Activated naive CD8-positive, alpha-beta T cell (primary cell): ENCODE data around the gene FSTL5.
"Not testable (repeated sequence)": the region's sequence is repeated elsewhere in the genome, so short reads cannot be mapped to it uniquely, and the experiment has no call there.

Experiments used
- H3K27ac Mint-ChIP-seq: one replicate; pipeline ENCODE4 v1.8.0; 2021; ENCODE audit warnings: mixed read lengths
- H3K27me3 Mint-ChIP-seq: one replicate; pipeline ENCODE4 v1.8.0; 2021; ENCODE audit warnings: mixed read lengths
- H3K36me3 Mint-ChIP-seq: one replicate; pipeline ENCODE4 v1.8.0; 2021; ENCODE audit warnings: mixed read lengths
- H3K4me1 Mint-ChIP-seq: one replicate; pipeline ENCODE4 v1.8.0; 2021; ENCODE audit warnings: low read depth, mixed read lengths
- H3K4me3 Mint-ChIP-seq: one replicate; pipeline ENCODE4 v1.8.0; 2021; ENCODE audit warnings: mild to moderate bottlenecking, mixed read lengths
- H3K9me3 Mint-ChIP-seq: one replicate; pipeline ENCODE4 v1.8.0; 2021; ENCODE audit warnings: low read depth, mixed read lengths

The FSTL5 gene

DNA sequence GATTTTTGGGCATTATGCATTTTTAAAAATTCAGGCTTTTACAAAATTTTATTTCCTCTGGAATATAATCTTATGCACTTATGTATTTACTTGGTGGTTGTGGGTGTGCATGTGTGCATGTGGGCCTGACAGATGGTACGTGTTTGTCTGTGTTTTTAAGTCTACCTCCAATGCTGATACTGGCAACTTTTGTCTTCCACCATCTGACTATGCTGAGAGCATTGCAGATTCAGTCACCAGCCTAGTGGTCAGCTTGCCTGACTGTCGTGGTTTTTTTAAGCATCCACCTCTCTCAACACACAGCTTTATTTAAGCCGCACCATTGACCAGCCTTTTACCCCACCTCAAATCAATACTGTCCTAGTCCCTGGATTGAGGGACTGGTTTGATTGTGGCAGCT, 37.1 kb downstream of the FSTL5 start:
- no peaks in the 10 kb centered on the region for H3K4me1 Mint-ChIP-seq
- H3K27me3 Mint-ChIP-seq: no peaks in the 10 kb centered on the region
- no peaks in the 10 kb centered on the region for H3K36me3 Mint-ChIP-seq
- H3K4me3 Mint-ChIP-seq: no peak overlapping the region
- H3K9me3 Mint-ChIP-seq: peaks cover 8% of the 10 kb centered on the region
- H3K27ac Mint-ChIP-seq: no peak overlapping the region

DNA sequence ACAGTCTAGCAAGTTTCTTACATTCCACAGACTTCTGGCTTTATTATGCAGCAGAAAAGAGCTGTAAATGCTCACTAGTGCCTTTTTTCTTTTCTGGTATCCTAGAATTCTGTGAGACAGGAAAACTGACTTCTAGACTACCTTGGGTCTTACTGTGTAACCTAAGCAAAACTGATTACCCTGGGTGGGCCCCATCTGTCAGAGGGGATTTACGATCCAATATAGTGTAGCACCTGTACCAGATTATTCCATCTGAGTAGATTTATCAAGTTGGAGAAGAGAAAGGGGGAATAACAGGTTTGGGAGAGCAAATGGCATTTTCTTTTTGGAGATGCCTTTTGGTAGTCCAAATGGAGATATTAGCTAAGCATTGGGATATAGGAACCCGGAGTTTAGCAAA, 46.7 kb downstream of the FSTL5 start:
- Mint-ChIP-seq H3K36me3 (no peaks in the 10 kb centered on the region), H3K9me3 (no peaks in the 10 kb centered on the region), H3K4me1 (no peaks in the 10 kb centered on the region), H3K27me3 (no peaks in the 10 kb centered on the region), H3K4me3 (no peak overlapping the region), H3K27ac (no peak overlapping the region)

DNA sequence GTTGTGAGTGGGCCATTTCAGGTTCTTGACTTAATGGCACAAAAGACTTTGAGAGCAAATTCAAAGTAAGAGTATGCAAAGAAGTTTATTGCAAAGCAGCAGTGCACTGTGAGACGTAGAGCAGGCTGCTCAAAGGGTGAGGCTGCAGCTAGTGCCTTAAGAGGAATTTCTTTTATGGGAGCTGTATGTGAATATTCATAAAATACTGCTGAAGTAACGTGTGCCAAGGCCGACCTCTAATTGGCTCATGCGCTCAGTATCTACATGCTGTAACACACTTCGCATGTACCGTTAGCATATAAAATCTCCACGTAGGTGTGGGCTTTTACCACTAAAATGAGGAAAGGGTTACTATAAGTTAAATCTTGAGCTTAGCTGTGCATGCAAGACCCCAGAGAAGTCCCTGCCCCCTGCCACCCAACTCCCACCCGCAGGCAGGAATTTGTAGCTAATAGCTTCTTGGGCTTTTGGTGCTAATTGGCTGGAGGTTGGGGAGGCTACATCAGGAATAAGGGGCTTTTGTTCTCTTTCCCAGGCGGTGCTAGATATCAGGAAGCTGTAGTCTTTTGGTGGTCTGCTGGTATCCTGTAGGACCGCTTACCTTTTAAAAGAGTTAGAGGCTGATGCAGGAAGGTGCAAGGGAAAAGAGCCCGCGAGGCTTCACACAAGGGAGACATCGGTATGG, 47.6 kb downstream of the FSTL5 start:
- no peaks in the 10 kb centered on the region for H3K27me3 Mint-ChIP-seq
- no peak overlapping the region for H3K4me3 Mint-ChIP-seq
- H3K27ac Mint-ChIP-seq: no peak overlapping the region
- H3K4me1 Mint-ChIP-seq: no peaks in the 10 kb centered on the region
- no peaks in the 10 kb centered on the region for H3K9me3 Mint-ChIP-seq
- H3K36me3 Mint-ChIP-seq: no peaks in the 10 kb centered on the region

DNA sequence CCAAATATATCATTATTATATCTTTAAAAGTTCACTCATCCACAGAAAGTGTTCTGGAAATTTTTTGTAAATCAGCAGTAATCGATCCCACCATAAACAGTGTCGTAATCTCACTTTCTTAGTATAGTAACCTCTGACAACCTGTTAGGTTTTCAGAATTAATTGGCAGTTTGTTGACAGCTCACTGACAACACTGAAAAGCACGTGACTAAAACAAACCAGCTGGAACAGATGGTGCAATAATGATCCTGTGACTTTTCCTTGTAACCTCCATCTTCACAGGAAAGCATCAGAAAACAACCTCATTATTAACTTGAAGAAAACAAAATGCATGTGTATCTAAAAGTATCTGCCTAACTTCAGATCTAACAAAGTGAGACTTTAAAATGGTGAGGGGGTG, 48.5 kb downstream of the FSTL5 start:
- Mint-ChIP-seq H3K27ac (no peak overlapping the region), H3K4me1 (no peaks in the 10 kb centered on the region), H3K9me3 (no peaks in the 10 kb centered on the region), H3K4me3 (no peak overlapping the region), H3K36me3 (no peaks in the 10 kb centered on the region), H3K27me3 (no peaks in the 10 kb centered on the region)

DNA sequence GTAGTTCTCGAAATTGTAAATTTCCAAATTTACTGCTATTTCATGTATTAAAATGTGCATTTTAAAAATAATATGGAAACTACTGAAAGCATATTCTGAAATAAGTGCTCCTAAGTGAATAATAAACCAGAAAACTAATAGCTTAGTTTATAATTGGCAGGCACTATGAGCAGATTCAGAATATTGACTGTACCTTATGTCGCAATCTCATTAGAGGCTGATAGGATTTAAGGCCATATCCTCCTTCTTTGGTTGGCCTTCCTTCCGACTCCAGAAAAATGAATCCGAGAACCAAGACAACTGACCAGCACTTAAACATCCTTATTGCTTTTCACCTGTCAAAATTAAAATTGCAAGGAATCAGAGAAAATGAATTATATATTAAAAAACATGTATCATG, 52.7 kb downstream of the FSTL5 start:
- Mint-ChIP-seq H3K27ac (no peak overlapping the region), H3K9me3 (peaks cover 3% of the 10 kb centered on the region), H3K36me3 (no peaks in the 10 kb centered on the region), H3K4me1 (no peaks in the 10 kb centered on the region), H3K27me3 (no peaks in the 10 kb centered on the region), H3K4me3 (no peak overlapping the region)

DNA sequence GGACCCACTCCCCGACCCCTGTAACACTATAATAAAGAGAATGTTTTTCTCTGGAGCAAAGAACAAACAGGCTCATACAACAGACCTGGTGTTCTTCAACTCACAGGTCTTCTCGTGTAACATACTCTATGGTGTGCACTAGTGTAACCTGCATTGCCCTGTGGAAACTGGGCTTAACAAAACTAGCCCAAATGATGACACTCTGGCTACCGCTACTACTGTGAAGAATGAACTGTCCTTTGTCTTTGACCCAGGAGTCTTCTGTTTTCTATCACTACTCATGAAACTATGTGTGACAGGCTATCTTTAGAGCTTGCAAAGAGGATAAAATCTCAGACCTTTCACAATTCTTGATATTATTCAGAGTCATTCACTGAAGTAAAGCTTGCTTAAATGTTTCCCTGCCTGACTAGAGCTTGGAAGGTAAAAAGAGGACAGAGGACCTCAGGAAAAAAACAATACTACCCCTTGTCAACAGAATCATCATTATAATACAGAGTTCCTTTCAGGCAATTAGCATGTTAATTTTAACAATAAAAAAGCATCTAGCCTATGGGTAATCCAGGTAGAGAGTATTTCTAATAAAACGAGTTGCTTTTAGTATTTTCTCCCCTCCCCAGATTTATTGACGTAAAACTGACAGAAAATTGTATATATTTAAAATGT, 59.2 kb downstream of the FSTL5 start:
- Mint-ChIP-seq H3K27ac (no peak overlapping the region), H3K4me3 (no peak overlapping the region), H3K36me3 (no peaks in the 10 kb centered on the region), H3K9me3 (peaks cover 24% of the 10 kb centered on the region), H3K27me3 (no peaks in the 10 kb centered on the region), H3K4me1 (no peaks in the 10 kb centered on the region)

DNA sequence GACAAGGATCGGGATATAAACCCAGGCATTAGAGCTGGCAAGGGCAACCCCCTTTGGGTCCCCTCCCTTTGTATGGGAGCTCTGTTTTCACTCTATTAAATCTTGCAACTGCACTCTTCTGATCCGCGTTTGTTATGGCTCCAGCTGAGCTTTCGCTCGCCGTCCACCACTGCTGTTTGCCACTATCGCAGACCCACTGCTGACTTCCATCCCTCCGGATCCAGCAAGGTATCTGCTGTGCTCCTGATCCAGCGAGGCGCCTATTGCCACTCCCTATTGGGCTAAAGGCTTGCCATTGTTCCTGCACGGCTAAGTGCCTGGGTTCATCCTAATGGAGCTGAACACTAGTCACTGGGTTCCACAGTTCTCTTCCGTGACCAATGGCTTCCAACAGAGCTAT, 59.9 kb downstream of the FSTL5 start:
- H3K4me1 Mint-ChIP-seq, H3K36me3 Mint-ChIP-seq, H3K27me3 Mint-ChIP-seq, H3K27ac Mint-ChIP-seq, H3K4me3 Mint-ChIP-seq: not testable (repeated sequence)
- H3K9me3 Mint-ChIP-seq: peaks cover 28% of the 10 kb centered on the region

DNA sequence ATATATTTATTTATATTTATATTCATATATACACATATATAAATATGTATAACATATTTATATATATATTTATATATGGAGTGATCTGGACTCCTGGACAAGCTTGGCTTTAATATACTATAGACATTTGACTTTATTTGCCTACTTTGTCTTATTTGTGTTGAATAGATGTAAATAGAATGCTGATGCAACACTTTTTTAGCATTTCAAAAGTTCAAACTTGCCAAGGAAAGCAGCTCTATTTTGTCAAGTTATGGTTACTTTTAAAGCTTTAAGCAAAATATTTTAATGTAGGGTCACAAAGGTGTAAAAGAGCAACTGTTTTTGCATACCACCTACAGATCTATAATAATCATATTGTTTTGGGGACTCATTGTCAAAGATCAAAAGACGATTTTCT, 61.1 kb downstream of the FSTL5 start:
- Mint-ChIP-seq H3K27ac (no peak overlapping the region), H3K27me3 (no peaks in the 10 kb centered on the region), H3K36me3 (no peaks in the 10 kb centered on the region)

DNA sequence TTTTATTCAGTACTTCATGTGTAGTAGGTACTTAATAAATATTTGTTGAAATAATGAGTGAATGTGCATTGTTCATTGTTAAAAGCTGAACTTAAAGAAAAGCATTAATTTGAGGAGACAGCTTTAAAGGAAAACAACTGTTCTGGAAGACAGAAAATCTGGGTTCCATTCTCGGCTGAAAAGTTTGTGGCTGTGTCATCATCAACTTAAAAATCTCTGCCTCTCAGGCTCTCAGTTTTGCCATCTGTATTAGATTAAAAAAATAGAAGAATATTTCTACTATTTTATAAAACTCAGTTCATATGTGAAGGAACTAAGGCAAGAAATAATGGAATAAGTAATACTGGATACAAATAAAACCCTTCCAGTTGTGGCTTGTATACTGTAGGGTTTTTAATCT, 62.5 kb downstream of the FSTL5 start:
- Mint-ChIP-seq H3K4me1 (no peaks in the 10 kb centered on the region), H3K27ac (no peak overlapping the region), H3K36me3 (no peaks in the 10 kb centered on the region), H3K9me3 (peaks cover 27% of the 10 kb centered on the region), H3K4me3 (no peak overlapping the region), H3K27me3 (no peaks in the 10 kb centered on the region)

More for the DNA sequence above, 61.1 kb downstream of the FSTL5 start:
- no peaks in the 10 kb centered on the region for H3K4me1 Mint-ChIP-seq
- no peak overlapping the region for H3K4me3 Mint-ChIP-seq
- H3K9me3 Mint-ChIP-seq: peaks cover 28% of the 10 kb centered on the region

DNA sequence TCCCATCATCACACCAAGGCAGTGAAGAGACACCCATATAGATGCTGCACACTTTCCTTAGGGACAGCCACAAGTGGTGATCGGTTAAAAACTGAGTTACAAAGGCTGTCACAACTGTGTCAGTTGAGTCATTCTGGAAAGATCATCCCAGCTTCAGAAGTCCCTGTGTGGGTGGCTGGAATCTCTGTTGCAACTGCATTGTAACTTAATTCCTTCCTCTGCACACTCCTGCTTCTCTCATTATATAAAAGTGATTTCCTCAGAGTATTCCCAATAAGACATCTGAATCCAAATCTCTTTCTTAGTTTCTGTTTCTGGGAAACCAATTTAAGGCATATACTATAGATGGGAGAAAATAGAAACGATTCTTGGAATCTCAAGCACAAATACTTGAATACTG, 88.1 kb downstream of the FSTL5 start:
- Mint-ChIP-seq H3K36me3 (no peaks in the 10 kb centered on the region), H3K4me1 (no peaks in the 10 kb centered on the region), H3K4me3 (no peak overlapping the region)

DNA sequence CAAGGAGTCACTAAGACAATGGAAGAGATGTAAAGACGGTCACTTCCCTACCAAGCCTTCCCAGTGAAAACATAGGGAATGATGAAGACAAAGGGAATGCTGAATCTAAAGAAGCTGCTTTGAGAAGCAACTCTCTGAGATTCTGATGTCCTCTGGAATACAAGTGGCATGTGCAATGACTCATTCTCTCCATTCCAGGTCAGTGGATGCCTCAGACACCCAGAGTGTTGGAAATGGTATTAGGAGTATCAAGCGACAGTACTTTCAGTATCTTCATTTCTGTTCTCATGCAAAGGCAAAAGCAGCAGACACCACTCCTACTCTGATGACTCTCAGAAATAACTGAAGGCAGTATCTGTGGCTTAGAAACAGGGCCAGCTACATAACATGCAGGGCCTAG, 102.6 kb downstream of the FSTL5 start:
- no peaks in the 10 kb centered on the region for H3K27me3 Mint-ChIP-seq
- H3K9me3 Mint-ChIP-seq: no peaks in the 10 kb centered on the region
- H3K36me3 Mint-ChIP-seq: no peaks in the 10 kb centered on the region
- no peaks in the 10 kb centered on the region for H3K4me1 Mint-ChIP-seq
- H3K27ac Mint-ChIP-seq: no peak overlapping the region
- H3K4me3 Mint-ChIP-seq: no peak overlapping the region

More for the DNA sequence above, 88.1 kb downstream of the FSTL5 start:
- Mint-ChIP-seq H3K9me3 (peaks cover 17% of the 10 kb centered on the region), H3K27me3 (no peaks in the 10 kb centered on the region), H3K27ac (no peak overlapping the region)

DNA sequence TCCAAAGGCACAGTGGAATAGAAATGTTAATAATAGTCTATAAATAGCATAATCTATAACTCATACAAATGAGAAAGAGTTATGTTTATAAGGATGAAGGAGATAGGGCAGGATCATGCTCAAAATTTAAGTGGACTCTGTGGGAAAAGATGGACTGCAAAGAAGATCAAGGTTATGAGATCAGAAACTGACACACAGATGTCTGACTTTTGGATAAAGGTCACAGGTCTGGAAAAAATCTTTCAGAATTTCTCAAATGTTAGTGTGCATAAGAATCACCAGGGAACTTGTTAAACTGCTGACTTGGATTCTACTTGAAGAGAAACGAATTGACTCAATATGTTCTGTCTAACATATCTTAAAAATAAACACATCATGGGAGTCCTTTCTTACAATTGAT, 104.1 kb downstream of the FSTL5 start:
- Mint-ChIP-seq H3K36me3 (no peaks in the 10 kb centered on the region), H3K4me3 (no peak overlapping the region), H3K27me3 (no peaks in the 10 kb centered on the region), H3K4me1 (no peaks in the 10 kb centered on the region), H3K27ac (no peak overlapping the region), H3K9me3 (no peaks in the 10 kb centered on the region)

DNA sequence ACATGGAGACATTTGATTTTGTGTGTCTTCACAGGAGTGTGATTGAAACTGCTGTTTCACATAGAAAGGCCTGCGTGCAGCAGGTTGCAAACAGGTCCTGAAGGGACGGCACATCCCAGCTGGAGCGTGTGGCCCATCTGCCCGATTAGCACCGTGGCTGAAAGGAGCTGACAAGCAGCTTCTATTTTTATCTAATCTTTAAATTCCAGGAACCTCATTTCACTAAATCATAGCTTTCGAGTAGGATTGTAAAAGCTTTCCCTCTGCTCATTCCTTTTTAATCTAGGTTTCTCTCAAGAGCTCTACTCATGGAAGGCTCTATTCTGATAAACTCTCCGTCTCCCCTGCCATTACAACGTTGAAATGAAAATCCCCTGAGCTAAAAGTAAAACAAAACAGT, 106.8 kb downstream of the FSTL5 start:
- Mint-ChIP-seq H3K27ac (no peak overlapping the region), H3K36me3 (no peaks in the 10 kb centered on the region), H3K9me3 (no peaks in the 10 kb centered on the region), H3K4me3 (no peak overlapping the region), H3K4me1 (no peaks in the 10 kb centered on the region), H3K27me3 (no peaks in the 10 kb centered on the region)

DNA sequence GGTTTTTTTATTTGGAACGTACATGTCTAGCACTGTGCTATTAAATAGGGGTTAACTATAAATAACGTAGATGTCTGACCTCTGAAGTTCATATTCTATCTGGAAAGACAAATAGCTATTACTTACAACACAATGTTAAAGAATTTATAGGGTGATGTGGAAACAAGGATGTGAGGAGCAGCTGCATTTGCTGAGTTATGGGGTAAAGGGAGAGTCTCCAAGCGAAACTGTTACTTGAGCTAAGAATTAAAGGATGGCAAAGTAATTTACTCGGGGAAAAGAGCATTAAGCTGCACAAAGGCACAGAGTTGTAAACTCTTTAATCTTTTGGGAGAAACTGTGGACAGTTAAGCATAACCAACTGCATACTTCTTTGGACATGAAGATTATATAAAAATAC, 117.7 kb downstream of the FSTL5 start:
- Mint-ChIP-seq H3K4me3 (no peak overlapping the region), H3K4me1 (no peaks in the 10 kb centered on the region), H3K27me3 (no peaks in the 10 kb centered on the region), H3K27ac (no peak overlapping the region), H3K36me3 (no peaks in the 10 kb centered on the region), H3K9me3 (peaks cover 8% of the 10 kb centered on the region)

DNA sequence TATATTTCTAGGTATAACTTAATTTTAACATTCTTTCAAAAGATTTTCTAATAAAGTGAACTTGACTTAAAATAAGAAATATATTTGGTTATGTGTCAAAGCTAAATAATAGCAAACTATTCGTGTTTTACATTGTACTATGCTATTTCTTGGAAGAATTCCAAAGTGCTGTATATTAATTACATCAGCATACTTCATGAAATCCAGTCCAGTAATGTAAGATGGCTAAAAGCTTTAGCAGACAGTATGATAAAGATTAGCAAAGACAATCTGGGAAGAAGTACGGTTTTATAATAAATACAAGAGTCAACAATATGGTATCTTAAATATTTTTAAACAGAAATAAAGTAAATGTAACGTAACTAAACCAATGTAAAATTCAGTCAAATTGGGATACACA, 125.7 kb downstream of the FSTL5 start:
- Mint-ChIP-seq H3K4me3 (no peak overlapping the region), H3K27ac (no peak overlapping the region), H3K27me3 (no peaks in the 10 kb centered on the region), H3K36me3 (no peaks in the 10 kb centered on the region), H3K4me1 (no peaks in the 10 kb centered on the region), H3K9me3 (no peaks in the 10 kb centered on the region)

DNA sequence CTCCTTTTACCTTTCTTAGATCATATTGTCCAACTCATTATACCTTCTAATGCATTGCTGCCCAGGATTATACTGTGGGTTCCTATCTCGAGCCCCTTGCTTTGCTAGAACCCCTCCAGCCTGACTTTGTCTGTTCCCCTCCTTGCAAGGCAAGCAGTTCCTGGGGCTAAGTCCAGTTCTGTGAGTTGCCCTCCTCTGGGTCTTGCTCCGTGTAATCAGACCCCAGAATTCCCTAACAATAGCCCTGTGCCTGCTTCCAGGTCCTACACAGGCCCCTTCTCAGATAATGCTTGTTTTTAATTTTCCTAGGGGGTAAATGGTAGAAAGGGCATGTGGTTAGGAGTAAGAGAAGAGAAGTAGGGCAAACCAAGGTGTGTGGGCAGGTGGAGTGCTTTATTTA, 145.9 kb downstream of the FSTL5 start:
- Mint-ChIP-seq H3K4me1 (no peaks in the 10 kb centered on the region), H3K36me3 (no peaks in the 10 kb centered on the region), H3K9me3 (peaks cover 3% of the 10 kb centered on the region), H3K27ac (no peak overlapping the region), H3K27me3 (no peaks in the 10 kb centered on the region), H3K4me3 (no peak overlapping the region)
